Measurements from ENCODE around the gene JPH3. TPM values are rescaled to one million over a fixed set of nuclear protein-coding genes. Genes with fewer than 3 reads are reported as not detected.
A peak's percentile ranks its signal among the peaks of the same experiment; 100 is the strongest.

JPH3 gene
- total RNA-seq, 6 donors from 2014 or later: 0.24 TPM; not detected in 5

DNA sequence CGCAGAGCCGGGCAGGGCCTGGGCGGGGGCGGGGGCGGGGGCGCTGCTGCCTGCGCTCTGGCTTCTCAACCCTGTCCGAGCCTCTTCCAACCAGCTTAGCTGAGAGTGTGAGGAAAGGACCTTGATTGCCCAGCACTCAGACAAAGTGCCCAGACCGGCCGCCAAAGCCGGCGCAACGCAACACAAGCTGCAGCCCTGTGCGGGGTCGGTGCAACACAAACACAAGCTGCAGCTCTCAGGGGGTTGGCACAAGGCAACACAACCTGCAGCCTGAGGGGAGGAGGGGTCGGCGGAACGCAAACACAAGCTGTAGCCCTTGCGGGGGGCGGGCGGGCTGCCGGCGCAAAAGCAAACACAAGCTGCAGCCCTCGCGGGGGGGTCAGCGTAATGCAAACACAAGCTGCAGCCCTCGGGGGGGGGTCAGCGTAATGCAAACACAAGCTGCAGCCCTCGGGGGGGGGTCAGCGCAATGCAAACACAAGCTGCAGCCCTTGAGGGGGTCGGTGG, 103.5 kb downstream of the JPH3 start:
- H3K9me3 ChIP-seq: no peaks in the 10 kb centered on the region
- H3K4me3 ChIP-seq: peak overlapping the region in 1 of 4 donors; percentile 33
- H3K36me3 ChIP-seq: peaks cover 14 to 77% (median 47%) of the 10 kb centered on the region in 4 donors
- ATAC-seq (ENCODE audit: low FRiP score in 2 of 2): peak in 1 of 2 donors; percentile 54
- 58 to 67% methylated on average over 3 to 25 of the region's 31 CpGs for WGBS, 2 donors
- peaks cover 0 to 10% (median 1%) of the 10 kb centered on the region in 4 donors for H3K4me1 ChIP-seq
- TF ChIP-seq POLR2AphosphoS5 (IDR thresholded peaks at IDR 0.05) (no peak), EP300 (IDR thresholded peaks at IDR 0.05) (no peak), POLR2A (IDR thresholded peaks at IDR 0.05) (no peak)
- TF ChIP-seq, protein P1, sequence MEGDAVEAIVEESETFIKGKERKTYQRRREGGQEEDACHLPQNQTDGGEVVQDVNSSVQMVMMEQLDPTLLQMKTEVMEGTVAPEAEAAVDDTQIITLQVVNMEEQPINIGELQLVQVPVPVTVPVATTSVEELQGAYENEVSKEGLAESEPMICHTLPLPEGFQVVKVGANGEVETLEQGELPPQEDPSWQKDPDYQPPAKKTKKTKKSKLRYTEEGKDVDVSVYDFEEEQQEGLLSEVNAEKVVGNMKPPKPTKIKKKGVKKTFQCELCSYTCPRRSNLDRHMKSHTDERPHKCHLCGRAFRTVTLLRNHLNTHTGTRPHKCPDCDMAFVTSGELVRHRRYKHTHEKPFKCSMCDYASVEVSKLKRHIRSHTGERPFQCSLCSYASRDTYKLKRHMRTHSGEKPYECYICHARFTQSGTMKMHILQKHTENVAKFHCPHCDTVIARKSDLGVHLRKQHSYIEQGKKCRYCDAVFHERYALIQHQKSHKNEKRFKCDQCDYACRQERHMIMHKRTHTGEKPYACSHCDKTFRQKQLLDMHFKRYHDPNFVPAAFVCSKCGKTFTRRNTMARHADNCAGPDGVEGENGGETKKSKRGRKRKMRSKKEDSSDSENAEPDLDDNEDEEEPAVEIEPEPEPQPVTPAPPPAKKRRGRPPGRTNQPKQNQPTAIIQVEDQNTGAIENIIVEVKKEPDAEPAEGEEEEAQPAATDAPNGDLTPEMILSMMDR (IDR thresholded peaks at IDR 0.05): no peak
- DNase-seq: peak; percentile 65 to 87
- no peaks in the 10 kb centered on the region for H3K27me3 ChIP-seq
- H3K27ac ChIP-seq: no peak overlapping the region

DNA sequence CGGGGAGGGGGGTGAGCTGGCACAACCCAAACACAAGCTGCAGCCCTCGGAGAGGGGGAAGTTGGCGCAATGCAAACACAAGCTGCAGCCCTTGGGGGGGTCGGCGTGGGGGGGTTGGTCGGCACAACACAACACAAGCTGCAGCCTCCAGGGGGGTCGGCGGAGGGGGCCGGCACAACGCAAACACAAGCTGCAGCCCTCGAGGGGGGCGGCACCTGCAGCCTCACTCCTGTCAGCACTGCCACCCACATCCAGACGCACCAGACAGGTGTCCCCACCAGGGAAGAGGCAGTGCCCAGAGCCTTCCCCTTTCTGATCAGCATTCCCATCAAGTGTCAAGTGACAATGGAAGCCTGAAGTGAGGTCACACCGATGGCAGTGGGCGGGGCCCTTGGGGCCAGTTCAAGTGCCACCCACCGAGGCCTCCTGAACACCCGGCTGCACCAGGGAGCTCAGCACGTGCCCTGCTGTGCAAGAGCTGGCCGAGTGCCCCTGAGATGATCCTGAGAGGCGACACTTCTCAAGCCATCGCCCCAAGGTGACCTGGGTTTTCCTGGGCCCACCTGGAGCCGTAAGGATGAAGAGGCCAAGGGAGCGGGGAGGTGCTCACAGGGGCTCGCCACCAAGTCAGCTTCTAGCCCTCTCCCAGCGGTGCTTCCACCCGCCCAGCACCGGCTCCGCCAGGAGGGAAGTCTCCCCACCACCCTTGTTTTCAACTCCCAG, 104.1 kb downstream of the JPH3 start:
- Histone ChIP-seq H3K4me1 (peaks cover 0 to 10% (median 1%) of the 10 kb centered on the region in 4 donors), H3K4me3 (peak overlapping the region in 1 of 4 donors; percentile 33), H3K36me3 (peaks cover 14 to 77% (median 51%) of the 10 kb centered on the region in 4 donors), H3K27ac (no peak overlapping the region), H3K27me3 (no peaks in the 10 kb centered on the region), H3K9me3 (no peaks in the 10 kb centered on the region)
- TF ChIP-seq POLR2AphosphoS5 (IDR thresholded peaks at IDR 0.05) (no peak), EP300 (IDR thresholded peaks at IDR 0.05) (no peak), POLR2A (IDR thresholded peaks at IDR 0.05) (no peak)
- TF ChIP-seq, protein P1 (IDR thresholded peaks at IDR 0.05): no peak
- 70 to 96% methylated on average over 5 to 28 of the region's 28 CpGs for WGBS, 2 donors
- peak in 1 of 2 donors; percentile 77 for DNase-seq
- no peak for ATAC-seq (ENCODE audit: low FRiP score in 2 of 2)

DNA sequence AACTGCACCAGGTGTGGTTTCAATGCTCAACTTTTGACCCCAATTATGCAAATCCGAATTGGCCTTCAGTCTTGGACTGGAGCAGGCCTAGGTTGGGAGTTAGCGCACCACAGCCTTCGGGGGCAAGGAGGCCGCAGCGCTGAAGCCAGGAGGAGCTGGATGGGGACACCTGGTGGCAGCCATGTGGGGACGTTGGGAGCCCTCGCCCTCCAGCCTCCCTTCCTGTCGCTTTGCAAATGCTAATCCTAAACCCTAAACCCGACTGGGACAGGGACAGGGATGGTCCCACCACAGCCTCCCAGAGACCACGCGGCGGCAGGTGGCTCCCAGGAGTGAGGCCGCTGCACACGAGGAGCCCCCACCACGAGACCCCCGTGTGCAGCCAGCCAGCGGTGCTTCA, 104.8 kb downstream of the JPH3 start:
- peaks cover 14 to 77% (median 54%) of the 10 kb centered on the region in 4 donors for H3K36me3 ChIP-seq

DNA sequence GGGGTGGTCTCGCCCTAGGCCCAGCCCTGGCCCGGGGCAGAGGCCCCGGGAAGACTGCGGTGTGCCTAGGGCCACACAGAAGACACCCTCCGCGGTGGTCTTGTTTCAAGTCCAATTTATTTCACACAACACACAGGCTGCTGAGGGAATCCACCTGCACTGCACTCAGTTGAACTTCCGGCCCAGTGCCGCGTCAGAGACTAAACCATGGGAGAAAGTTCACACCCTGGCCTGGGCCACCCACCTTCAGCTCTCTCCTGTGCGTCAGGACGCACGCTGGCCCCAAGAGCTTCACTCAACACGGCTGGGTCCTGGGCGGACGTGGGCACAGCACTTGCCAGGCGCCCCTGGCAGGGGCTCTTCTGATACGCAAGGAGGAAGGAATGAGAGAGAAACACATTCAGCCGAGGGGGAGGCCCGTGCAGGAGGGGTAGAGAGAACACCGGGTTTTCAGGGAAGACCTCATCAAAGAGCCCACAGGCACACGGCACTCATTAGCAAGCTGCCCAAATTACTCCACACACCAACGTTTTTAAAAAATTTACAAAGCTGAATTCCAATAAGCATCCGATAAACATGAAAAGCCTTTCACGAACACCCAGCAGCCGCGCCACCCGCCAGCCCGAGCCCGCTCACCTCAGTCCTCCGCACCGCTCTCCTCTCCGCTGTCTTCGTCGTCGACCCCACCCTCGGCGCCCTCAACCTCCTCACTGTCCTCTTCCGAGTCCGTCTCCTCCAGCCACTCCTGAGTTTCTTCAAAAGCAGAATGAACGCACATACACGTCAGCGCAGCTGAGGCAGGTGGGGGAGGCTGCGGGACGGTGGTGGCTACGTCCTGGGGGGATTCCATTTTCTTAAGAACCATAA, 105.6 kb downstream of the JPH3 start:
- no peak for ATAC-seq (ENCODE audit: low FRiP score in 2 of 2)
- no peak overlapping the region for H3K4me3 ChIP-seq
- H3K4me1 ChIP-seq: peaks cover 0 to 10% (median 1%) of the 10 kb centered on the region in 4 donors
- 93 to 94% methylated on average over 44 to 45 of the region's 45 CpGs for WGBS, 2 donors
- no peaks in the 10 kb centered on the region for H3K27me3 ChIP-seq
- H3K9me3 ChIP-seq: no peaks in the 10 kb centered on the region
- DNase-seq: peak in 1 of 2 donors; percentile 78
- peaks cover 9 to 74% (median 53%) of the 10 kb centered on the region in 4 donors for H3K36me3 ChIP-seq
- no peak for TF ChIP-seq EP300 (IDR thresholded peaks at IDR 0.05)
- no peak for TF ChIP-seq POLR2AphosphoS5 (IDR thresholded peaks at IDR 0.05)
- TF ChIP-seq POLR2A (IDR thresholded peaks at IDR 0.05): no peak
- TF ChIP-seq, protein P1 (IDR thresholded peaks at IDR 0.05): no peak
- H3K27ac ChIP-seq: no peak overlapping the region

More for the DNA sequence above, 104.8 kb downstream of the JPH3 start:
- no peak for ATAC-seq (ENCODE audit: low FRiP score in 2 of 2)
- WGBS, 2 donors: 91 to 94% methylated on average over 12 to 17 of the region's 17 CpGs
- H3K4me1 ChIP-seq: peaks cover 0 to 10% (median 1%) of the 10 kb centered on the region in 4 donors
- no peak for TF ChIP-seq POLR2A (IDR thresholded peaks at IDR 0.05)
- TF ChIP-seq, protein P1 (IDR thresholded peaks at IDR 0.05): no peak
- no peak for TF ChIP-seq EP300 (IDR thresholded peaks at IDR 0.05)
- TF ChIP-seq POLR2AphosphoS5 (IDR thresholded peaks at IDR 0.05): no peak
- no peaks in the 10 kb centered on the region for H3K9me3 ChIP-seq
- H3K27ac ChIP-seq: no peak overlapping the region
- H3K27me3 ChIP-seq: no peaks in the 10 kb centered on the region
- peak in 1 of 2 donors; percentile 75 for DNase-seq
- H3K4me3 ChIP-seq: no peak overlapping the region
